ENCODE data around the gene SYNE1. TPM values are rescaled to one million over a fixed set of nuclear protein-coding genes. Genes with fewer than 3 reads are reported as not detected.
"Not testable (repeated sequence)": the region's sequence is repeated elsewhere in the genome, so short reads cannot be mapped to it uniquely, and the experiment has no call there.

Gene SYNE1
- total and polyA plus RNA-seq, 9 donors, result 70.4 to 279 (median 154) TPM

GRCh38 chr6:152566103-152566875 is 70.9 kb downstream of the SYNE1 start:
- intact Hi-C loops (cut with DNase I), result loop anchor here in 1 of 4 donors (5.0 kb wide), 1 partner anchor 71 kb away; the partner anchor contains the start of gene SYNE1
- WGBS, 3 donors, result 9 to 25% (median 19%) methylated on average over 7 of the region's 7 CpGs

GRCh38 chr6:152563177-152563576 is 74.0 kb downstream of the SYNE1 start:
- TF ChIP-seq EP300 (IDR thresholded peaks at IDR 0.05) (no peak), POLR2A (IDR thresholded peaks at IDR 0.05) (no peak), CTCF (IDR thresholded peaks at IDR 0.05) (no peak)
- Histone ChIP-seq H3K36me3 (no peaks in the 10 kb centered on the region), H3K27ac (no peak overlapping the region), H3K27me3 (no peaks in the 10 kb centered on the region), H3K9me3 (no peaks in the 10 kb centered on the region), H3K4me1 (ENCODE audit: insufficient read depth) (peaks cover 10% of the 10 kb centered on the region), H3K4me3 (no peak overlapping the region)
- no peak for DNase-seq
- intact Hi-C loops (cut with DNase I), result no loop called here
- WGBS, 3 donors, result 91 to 96% (median 94%) methylated on average over 5 of the region's 5 CpGs

More at GRCh38 chr6:152566103-152566875, 70.9 kb downstream of the SYNE1 start:
- no peaks in the 10 kb centered on the region for H3K9me3 ChIP-seq
- H3K4me1 ChIP-seq (ENCODE audit: insufficient read depth), result peaks cover 10% of the 10 kb centered on the region
- H3K36me3 ChIP-seq, result no peaks in the 10 kb centered on the region
- no peak overlapping the region for H3K4me3 ChIP-seq
- no peaks in the 10 kb centered on the region for H3K27me3 ChIP-seq
- no peak for TF ChIP-seq CTCF (IDR thresholded peaks at IDR 0.05)
- TF ChIP-seq POLR2A (IDR thresholded peaks at IDR 0.05), result no peak
- TF ChIP-seq EP300 (IDR thresholded peaks at IDR 0.05), result no peak
- peak overlapping the region in 1 of 2 donors; percentile 88 for H3K27ac ChIP-seq
- peak in 4 of 5 donors; percentile 38 to 70 (median 54) for DNase-seq

- not testable (repeated sequence) for H3K9me3 ChIP-seq; H3K27me3 ChIP-seq; H3K27ac ChIP-seq; H3K36me3 ChIP-seq; DNase-seq; H3K4me3 ChIP-seq; H3K4me1 ChIP-seq (ENCODE audit: insufficient read depth)
- WGBS, 3 donors, result 88 to 98% (median 96%) methylated on average over 1 of the region's 1 CpG
- intact Hi-C loops (cut with DNase I), result loop anchor here in 1 of 4 donors (10.0 kb wide), 1 partner anchor 76 kb away; the partner anchor contains the start of gene SYNE1
These were observed 78.4 kb downstream of the SYNE1 start for GRCh38 chr6:152558798-152559197.

GRCh38 chr6:152557502-152557901 is 79.7 kb downstream of the SYNE1 start:
- no peak for TF ChIP-seq EP300 (IDR thresholded peaks at IDR 0.05)
- no peak overlapping the region for H3K4me3 ChIP-seq
- DNase-seq, result no peak
- H3K4me1 ChIP-seq (ENCODE audit: insufficient read depth), result no peaks in the 10 kb centered on the region
- H3K27me3 ChIP-seq, result no peaks in the 10 kb centered on the region
- intact Hi-C loops (cut with DNase I), result loop anchor here in 1 of 4 donors (10.0 kb wide), 1 partner anchor 77 kb away; the partner anchor contains the start of gene SYNE1
- WGBS, 3 donors, result 91 to 96% (median 95%) methylated on average over 1 of the region's 1 CpG
- peaks cover 0 to 2% of the 10 kb centered on the region in 2 donors for H3K9me3 ChIP-seq
- H3K27ac ChIP-seq, result no peak overlapping the region
- no peaks in the 10 kb centered on the region for H3K36me3 ChIP-seq

GRCh38 chr6:152554851-152555250 is 82.3 kb downstream of the SYNE1 start:
- H3K27me3 ChIP-seq, result no peaks in the 10 kb centered on the region
- no peaks in the 10 kb centered on the region for H3K4me1 ChIP-seq (ENCODE audit: insufficient read depth)
- 72 to 91% (median 75%) methylated on average over 1 of the region's 1 CpG for WGBS, 3 donors
- no peak for TF ChIP-seq CTCF (IDR thresholded peaks at IDR 0.05)
- TF ChIP-seq EP300 (IDR thresholded peaks at IDR 0.05), result no peak
- TF ChIP-seq POLR2A (IDR thresholded peaks at IDR 0.05), result no peak
- no peak overlapping the region for H3K4me3 ChIP-seq
- DNase-seq, result no peak
- H3K27ac ChIP-seq, result no peak overlapping the region
- H3K9me3 ChIP-seq, result peaks cover 0 to 2% of the 10 kb centered on the region in 2 donors
- no peaks in the 10 kb centered on the region for H3K36me3 ChIP-seq
- intact Hi-C loops (cut with DNase I), result loop anchor here in 2 of 4 donors (5.0 to 10.0 kb wide), 3 partner anchors 80 to 117 kb away; partner anchors contain the start of gene SYNE1 (in 1 of the 2)

All from ovary (tissue), 9 donors.